ENCODE data around the gene GOLGA8B. TPM values are rescaled to one million over a fixed set of nuclear protein-coding genes. Genes with fewer than 3 reads are reported as not detected.

The GOLGA8B gene
- total RNA-seq, 1 donor from 2014 or later: 48.7 TPM

DNA sequence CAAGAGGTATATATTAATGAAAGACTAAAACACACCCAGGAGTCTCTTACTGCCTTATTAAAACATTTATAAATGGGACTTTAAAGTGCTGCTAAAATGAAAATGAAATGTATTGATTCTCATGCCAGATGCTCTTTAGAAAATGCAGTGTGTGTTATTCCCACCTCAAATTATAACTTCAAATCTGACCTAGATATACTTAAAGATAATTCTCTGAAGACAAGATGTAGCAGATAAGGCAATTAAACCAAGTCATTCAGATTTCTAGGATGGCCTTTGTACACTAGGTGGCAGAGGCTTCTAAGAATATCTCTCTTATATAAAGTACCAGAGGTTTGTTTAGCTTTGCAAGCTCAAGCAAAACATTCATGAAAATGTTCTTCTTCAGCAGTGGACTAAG lies 26.9 kb upstream of the GOLGA8B start:
- no peaks in the 10 kb centered on the region for H3K36me3 ChIP-seq (ENCODE audit: control insufficient read depth, insufficient read depth, low read length)
- no peak overlapping the region for H3K4me3 ChIP-seq (ENCODE audit: low read depth, low read length)
- peaks cover 6% of the 10 kb centered on the region for H3K27me3 ChIP-seq (ENCODE audit: control insufficient read depth, insufficient read depth, low read length)
- FAIRE-seq: no peak
- peak; percentile 35 for DNase-seq (ENCODE audit: low read depth)
- TF ChIP-seq, protein P1, sequence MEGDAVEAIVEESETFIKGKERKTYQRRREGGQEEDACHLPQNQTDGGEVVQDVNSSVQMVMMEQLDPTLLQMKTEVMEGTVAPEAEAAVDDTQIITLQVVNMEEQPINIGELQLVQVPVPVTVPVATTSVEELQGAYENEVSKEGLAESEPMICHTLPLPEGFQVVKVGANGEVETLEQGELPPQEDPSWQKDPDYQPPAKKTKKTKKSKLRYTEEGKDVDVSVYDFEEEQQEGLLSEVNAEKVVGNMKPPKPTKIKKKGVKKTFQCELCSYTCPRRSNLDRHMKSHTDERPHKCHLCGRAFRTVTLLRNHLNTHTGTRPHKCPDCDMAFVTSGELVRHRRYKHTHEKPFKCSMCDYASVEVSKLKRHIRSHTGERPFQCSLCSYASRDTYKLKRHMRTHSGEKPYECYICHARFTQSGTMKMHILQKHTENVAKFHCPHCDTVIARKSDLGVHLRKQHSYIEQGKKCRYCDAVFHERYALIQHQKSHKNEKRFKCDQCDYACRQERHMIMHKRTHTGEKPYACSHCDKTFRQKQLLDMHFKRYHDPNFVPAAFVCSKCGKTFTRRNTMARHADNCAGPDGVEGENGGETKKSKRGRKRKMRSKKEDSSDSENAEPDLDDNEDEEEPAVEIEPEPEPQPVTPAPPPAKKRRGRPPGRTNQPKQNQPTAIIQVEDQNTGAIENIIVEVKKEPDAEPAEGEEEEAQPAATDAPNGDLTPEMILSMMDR (IDR thresholded peaks at IDR 0.05; ENCODE audit: insufficient read depth, low read length, severe bottlenecking): peak; percentile 44

DNA sequence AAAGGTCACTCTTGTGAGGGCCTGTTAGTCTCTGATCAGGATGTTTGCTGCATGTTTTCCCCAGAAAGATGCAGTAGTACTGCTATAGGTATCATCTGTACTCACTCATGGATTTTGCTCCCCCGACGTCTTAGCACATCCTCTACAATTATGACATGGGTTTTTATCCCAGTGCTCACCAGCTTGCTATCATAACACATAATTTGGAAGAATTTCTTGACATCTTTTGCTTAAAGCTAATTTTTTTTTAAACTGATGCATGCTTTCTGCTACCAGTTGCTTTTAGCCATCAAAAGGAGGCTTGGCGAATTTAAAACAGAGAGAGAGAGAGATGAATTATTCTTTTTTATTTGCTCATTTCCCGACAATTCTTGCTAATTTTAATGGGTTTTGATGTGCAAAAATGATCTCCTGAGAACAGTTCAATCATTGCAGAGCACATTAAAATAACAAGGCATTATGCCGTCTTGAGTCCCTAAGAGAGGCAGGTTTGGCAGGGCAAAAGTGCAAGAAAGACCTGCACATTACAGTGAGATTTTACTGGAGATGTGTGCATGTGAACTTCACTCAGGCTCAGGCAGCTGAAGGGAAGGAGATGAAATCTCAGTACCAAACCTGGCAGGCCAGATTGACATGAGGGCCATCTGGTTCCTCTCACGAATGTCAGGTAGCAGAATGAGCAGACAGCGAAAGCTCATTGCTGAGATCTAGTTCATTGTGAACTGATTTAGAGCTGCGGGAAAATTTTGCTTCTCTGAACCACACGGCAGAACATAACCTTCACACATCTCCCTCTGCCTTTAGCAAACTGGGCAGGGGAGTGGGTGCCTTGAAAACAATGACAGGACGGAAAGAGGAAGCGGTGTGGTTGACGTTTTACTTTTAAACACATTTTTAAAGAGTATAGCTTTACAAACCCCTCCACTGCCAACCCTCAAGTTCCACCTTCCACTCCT lies 25.9 kb upstream of the GOLGA8B start:
- no peaks in the 10 kb centered on the region for H3K36me3 ChIP-seq (ENCODE audit: control insufficient read depth, insufficient read depth, low read length)
- H3K4me3 ChIP-seq (ENCODE audit: low read depth, low read length): no peak overlapping the region
- DNase-seq (ENCODE audit: low read depth): no peak
- TF ChIP-seq, protein P1 (IDR thresholded peaks at IDR 0.05; ENCODE audit: insufficient read depth, low read length, severe bottlenecking): no peak
- H3K27me3 ChIP-seq (ENCODE audit: control insufficient read depth, insufficient read depth, low read length): peaks cover 6% of the 10 kb centered on the region
- FAIRE-seq: no peak

DNA sequence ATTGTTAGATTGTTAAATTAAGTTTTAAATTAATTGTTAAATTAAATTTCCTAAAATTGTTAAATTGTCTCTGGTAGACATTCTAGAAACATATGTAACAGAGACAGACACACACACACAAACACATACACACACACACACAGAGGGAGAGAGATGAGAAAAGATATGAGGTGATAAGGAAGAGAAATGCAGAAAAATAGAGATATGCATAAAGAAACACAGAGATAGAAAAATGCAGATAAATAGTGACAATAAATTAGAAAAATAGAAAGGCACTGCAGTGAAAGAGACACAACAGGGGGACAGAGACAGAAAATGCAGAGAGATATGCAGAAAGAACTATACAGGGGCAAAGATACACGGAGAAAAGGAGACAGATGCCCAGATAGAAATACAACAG lies 25.1 kb upstream of the GOLGA8B start:
- peaks cover 8% of the 10 kb centered on the region for H3K27me3 ChIP-seq (ENCODE audit: control insufficient read depth, insufficient read depth, low read length)
- TF ChIP-seq, protein P1 (IDR thresholded peaks at IDR 0.05; ENCODE audit: insufficient read depth, low read length, severe bottlenecking): no peak
- H3K4me3 ChIP-seq (ENCODE audit: low read depth, low read length): no peak overlapping the region
- DNase-seq (ENCODE audit: low read depth) (no peak), FAIRE-seq (no peak)
- H3K36me3 ChIP-seq (ENCODE audit: control insufficient read depth, insufficient read depth, low read length): no peaks in the 10 kb centered on the region

DNA sequence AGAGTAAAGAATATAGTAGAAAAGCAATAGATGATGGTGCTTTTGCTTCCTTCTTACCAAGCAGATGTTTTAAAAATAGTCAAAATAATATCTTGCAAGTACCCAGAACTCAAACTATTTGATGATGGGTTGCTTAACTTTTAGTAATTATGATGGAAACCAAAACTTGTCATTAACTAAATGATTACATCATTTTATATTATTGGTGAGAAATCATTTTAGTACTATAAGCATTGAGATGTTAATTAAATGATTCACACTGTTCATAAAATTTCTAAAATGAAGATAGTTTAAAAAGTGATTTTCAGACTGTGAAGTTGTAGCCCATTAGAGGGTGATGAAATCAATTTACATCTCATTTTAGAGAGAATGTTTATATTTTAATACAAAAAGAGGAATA lies 24.4 kb upstream of the GOLGA8B start:
- Histone ChIP-seq H3K36me3 (ENCODE audit: control insufficient read depth, insufficient read depth, low read length) (no peaks in the 10 kb centered on the region), H3K27me3 (ENCODE audit: control insufficient read depth, insufficient read depth, low read length) (peaks cover 8% of the 10 kb centered on the region), H3K4me3 (ENCODE audit: low read depth, low read length) (no peak overlapping the region)
- DNase-seq (ENCODE audit: low read depth) (no peak), FAIRE-seq (no peak)
- TF ChIP-seq, protein P1 (IDR thresholded peaks at IDR 0.05; ENCODE audit: insufficient read depth, low read length, severe bottlenecking): no peak

DNA sequence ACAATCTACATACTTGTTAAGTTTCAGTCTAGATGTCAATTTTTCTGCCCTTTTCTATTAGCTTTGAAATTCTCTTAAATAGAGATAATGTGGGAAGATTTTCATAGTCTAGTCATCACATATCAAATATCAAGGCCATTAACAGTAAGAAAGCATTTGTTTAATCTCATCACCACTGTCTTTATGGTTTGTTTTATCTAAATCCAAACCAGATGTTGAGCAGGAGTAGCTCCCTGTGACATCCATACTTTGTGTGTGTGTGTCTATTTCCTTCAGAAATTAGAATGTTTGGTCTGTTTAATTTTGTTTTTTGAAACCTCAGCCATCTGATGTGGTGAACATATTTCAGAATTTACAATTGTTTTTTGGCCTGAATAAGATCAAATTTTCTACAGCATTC lies 23.1 kb upstream of the GOLGA8B start:
- no peak for DNase-seq (ENCODE audit: low read depth)
- TF ChIP-seq, protein P1 (IDR thresholded peaks at IDR 0.05; ENCODE audit: insufficient read depth, low read length, severe bottlenecking): no peak

More for the DNA sequence above, 23.1 kb upstream of the GOLGA8B start:
- peaks cover 10% of the 10 kb centered on the region for H3K27me3 ChIP-seq (ENCODE audit: control insufficient read depth, insufficient read depth, low read length)
- no peak for FAIRE-seq
- no peaks in the 10 kb centered on the region for H3K36me3 ChIP-seq (ENCODE audit: control insufficient read depth, insufficient read depth, low read length)
- no peak overlapping the region for H3K4me3 ChIP-seq (ENCODE audit: low read depth, low read length)
